NCI-H2107 treated with DMSO at 0.1 percent for 48 hours (cell line): ENCODE measurements around the gene KIR3DL3.
A peak's percentile ranks its signal among the peaks of the same experiment; 100 is the strongest.
"Not testable (repeated sequence)": the region's sequence is repeated elsewhere in the genome, so short reads cannot be mapped to it uniquely, and the experiment has no call there.

ENCODE experiments used
- DNase-seq: peaks from one replicate; lab custom pipeline; 2025; ENCODE audit not compliant: unreplicated experiment; lab: John Stamatoyannopoulos, UW

Gene KIR3DL3

GRCh38 chr19:54724142-54724541, at the start of gene KIR3DL3:
Gene KIR3DL3, plus strand, starts transcription at chr19:54724442. Its CDS starts 55 bp downstream, at chr19:54724497.
- no peak for DNase-seq

GRCh38 chr19:54676210-54676834, 47.9 kb upstream of the KIR3DL3 start:
- peak; percentile 15 for DNase-seq

DNA sequence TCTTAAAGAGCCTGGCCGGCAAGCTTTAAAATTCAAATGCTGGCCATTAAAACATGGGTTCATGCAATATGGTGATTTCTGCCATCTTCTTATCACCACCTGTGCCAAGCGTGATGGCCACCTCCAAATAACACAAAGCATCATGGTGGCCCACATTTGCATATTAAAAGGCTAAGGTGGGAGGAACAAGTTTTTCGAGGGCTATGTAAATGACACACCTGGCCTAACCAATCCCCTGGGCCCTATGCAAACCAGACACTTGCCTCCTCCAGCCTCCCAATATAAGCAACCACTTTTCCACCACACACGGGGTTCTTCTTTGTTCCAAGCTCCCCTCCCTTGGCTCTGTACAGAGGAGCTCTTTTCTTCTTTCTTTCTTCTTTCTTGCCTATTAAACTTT, 47.0 kb upstream of the KIR3DL3 start:
- no peak for DNase-seq

DNA sequence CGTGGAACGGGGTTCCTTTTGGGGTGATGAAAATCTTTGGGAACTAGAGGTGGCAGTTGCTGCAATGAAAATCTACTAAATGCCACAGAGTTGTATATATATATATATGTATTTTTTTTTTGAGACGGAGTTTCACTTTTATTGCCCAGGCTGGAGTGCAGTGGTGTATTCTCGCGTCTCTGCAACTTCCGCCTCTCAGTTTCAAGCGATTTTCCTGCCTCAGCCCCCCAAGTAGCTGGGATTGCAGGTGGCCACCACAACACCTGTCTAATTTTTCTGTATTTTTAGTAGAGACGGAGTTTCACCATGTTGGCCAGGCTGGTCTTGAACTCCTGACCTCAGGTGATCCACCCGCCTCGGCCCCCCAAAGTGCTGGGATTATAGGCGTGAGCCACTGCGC, 42.6 kb upstream of the KIR3DL3 start:
- not testable (repeated sequence) for DNase-seq

GRCh38 chr19:54682306-54682856, 41.9 kb upstream of the KIR3DL3 start:
- no peak for DNase-seq

- DNase-seq: no peak
Observed at GRCh38 chr19:54684527-54684926, 39.7 kb upstream of the KIR3DL3 start.

DNA sequence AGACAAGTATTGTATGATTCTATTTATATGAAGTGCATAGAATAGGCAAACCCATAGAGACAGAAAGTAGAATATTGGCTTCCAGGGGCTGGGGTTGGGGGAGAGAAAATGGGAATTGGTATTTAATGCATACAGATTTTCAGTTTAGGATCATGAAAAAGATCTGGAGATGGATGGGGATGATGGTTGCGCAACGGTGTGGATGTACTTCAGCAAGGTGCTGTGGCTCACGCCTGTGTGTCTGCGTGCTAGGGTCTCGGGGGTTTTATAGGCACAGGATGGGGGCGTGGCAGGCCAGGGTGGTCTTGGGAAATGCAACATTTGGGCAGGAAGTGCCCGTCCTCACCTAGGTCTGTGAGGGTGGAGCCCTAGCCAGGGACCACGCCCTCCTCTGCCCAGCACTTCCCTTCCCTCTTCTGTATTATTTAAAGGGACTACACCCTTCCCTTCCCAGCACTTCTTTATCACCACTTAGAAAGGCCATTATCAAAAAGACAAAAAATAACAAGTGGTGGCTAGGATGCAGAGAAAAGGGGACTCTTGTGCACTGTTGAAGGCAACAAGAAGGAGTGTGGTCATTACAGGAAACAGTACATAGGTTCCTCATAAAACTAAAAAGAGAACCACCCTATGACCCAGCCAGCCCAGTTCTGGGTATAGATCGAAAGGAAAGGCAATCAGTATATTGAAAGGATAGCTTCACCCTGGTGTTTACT, 32.5 kb upstream of the KIR3DL3 start:
- DNase-seq: no peak

DNA sequence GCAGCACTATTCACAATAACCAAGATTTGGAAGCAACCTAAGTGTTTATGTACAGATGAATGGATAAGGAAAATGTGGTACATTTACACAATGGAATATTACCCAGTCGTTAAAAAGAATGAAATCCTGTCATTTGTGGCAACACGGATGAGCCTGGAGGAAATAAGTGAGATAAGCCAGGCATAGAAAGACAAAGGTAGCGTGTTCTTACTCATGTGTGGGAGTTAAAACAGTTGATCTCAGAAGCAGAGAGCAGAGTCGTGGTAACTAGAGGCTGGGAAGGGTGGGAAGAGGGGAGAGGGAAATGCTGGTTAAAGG, 32.0 kb upstream of the KIR3DL3 start:
- no peak for DNase-seq

GRCh38 chr19:54694648-54695047, 29.6 kb upstream of the KIR3DL3 start:
- DNase-seq: no peak

- DNase-seq: no peak
Observed at GRCh38 chr19:54696117-54696548, 28.1 kb upstream of the KIR3DL3 start.

DNA sequence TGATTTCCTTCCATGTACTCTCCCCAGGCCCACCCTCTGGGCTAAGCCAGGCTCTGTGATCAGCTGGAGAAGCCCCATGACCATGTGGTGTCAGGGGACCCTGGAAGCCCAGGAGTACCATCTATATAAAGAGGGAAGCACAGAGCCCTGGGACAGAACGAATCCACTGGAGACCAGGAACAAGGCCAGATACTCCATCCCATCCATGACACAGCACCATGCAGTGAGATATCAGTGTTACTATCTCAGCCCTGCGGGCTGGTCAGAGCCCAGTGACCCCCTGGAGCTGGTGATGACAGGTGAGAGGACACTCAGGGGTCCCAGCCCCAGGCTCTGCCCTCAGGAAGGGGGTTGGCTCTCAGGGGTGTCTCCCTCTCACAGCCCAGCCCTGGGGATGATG, 27.5 kb upstream of the KIR3DL3 start:
- DNase-seq: no peak

DNA sequence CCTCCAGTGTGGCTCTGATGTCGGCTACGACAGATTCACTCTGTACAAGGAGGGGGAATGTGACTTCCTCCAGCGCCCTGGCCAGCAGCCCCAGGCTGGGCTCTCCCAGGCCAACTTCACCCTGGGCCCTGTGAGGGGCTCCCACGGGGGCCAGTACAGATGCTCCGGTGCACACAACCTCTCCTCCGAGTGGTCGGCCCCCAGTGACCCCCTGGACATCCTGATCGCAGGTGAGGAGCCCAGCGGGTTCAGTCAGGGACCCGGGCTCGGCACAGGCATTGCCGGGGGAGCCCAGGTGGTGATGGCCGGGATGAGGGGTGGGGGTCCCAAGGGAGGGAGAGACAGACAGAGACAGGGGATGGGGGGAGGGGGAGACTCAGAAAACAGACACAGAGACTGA, 26.5 kb upstream of the KIR3DL3 start:
- not testable (repeated sequence) for DNase-seq

- DNase-seq: no peak
Observed at GRCh38 chr19:54704928-54705327, 19.3 kb upstream of the KIR3DL3 start.

GRCh38 chr19:54707962-54708361, 16.3 kb upstream of the KIR3DL3 start:
- no peak for DNase-seq

- DNase-seq: peak; percentile 79
Observed at GRCh38 chr19:54708781-54709180, 15.5 kb upstream of the KIR3DL3 start.

DNA sequence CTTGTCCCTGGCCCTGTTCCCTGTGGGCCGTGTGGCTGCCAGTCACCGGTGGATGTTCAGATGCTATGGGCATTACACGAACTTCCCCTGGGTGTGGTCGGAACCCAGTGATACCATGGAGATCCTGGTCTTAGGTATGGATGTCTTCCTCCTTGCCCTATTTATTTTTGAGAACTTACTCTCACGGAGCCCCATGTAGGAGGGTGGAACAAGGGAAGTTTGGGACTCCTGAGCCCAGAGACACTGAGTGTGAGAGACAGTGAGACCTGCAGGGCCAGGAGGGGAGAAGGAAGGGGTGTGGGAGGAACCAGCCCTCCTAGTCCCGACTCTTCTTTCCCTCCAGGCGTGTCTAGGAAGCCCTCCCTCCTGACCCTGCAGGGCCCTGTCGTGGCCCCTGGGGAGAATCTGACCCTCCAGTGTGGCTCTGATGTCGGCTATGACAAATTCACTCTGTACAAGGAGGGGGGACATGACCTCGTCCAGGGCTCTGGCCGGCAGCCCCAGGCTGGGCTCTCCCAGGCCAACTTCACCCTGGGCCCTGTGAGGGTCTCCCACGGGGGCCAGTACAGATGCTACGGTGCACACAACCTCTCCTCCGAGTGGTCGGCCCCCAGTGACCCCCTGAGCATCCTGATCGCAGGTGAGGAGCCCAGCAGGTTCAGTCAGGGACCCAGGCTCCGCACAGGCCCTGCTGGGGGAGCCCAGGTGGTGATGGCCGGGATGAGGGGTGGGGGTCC, 14.9 kb upstream of the KIR3DL3 start:
- DNase-seq: no peak

DNA sequence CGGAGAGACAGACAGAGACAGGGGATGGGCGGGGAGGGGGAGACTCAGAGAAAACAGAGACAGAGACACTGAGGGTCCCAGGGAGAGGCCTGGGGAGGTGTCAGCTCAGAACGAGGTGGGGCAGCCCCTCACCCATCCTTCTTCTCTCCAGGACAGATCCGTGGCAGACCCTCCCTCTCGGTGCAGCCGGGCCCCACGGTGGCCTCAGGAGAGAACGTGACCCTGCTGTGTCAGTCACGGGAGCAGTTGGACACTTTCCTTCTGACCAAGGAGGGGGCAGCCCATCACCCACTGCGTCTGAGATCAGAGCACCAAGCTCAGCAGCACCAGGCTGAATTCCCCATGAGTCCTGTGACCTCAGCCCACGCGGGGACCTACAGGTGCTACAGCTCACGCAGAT, 14.3 kb upstream of the KIR3DL3 start:
- DNase-seq: not testable (repeated sequence)

- no peak for DNase-seq
Observed at GRCh38 chr19:54724644-54725043, 402 bp downstream of the KIR3DL3 start.

DNA sequence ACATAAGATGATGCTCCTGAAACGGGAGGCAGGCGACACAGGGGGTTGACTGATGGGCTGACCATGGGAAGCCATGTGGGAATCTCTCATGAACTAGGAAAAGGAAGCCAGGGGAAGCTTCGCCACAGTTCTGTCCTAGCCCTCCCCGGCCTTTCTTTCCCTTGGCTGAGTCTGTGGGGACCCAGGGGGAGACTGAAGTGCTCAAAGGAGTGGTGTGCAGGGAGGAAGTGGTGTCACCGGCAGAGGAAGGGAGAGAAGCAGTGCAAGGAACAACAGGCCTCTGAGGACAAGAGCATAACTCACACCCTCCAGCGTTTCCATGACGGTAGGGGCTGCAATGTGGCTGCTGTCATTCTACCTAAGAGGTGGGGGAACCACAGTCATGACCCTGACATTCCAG, 1.1 kb downstream of the KIR3DL3 start:
- no peak for DNase-seq

- DNase-seq: no peak
Observed at GRCh38 chr19:54727562-54727961, 3.3 kb downstream of the KIR3DL3 start.

- DNase-seq: no peak
Observed at GRCh38 chr19:54728167-54728566, 3.9 kb downstream of the KIR3DL3 start.
